Uterus (tissue), 4 donors: Measurements from ENCODE around the gene ABT1. TPM values are rescaled to one million over a fixed set of nuclear protein-coding genes. Genes with fewer than 3 reads are reported as not detected.

Experiments used
- DNase-seq, 2 donors: peaks; one replicate each; pipeline ENCODE4 v3.0.0-alpha.2; 2019 to 2020
- H3K27ac ChIP-seq, 2 donors: fragments of 200-600 bp; sonication (generic); 1 replicate in 1 of 2; 2 replicates in 1 of 2; pipeline ENCODE4 v1.5.1; 2016 to 2018
- H3K27me3 ChIP-seq, 2 donors: fragments of 200-600 bp; sonication (generic); one replicate each; pipeline ENCODE4 v1.5.1; 2018 to 2019; ENCODE audit warnings: control low read depth in 1 of 2
- H3K36me3 ChIP-seq, 2 donors: fragments of 200-600 bp; sonication (generic); one replicate each; pipeline ENCODE4 v1.5.1; 2019; ENCODE audit warnings: control low read depth in 1 of 2
- H3K4me1 ChIP-seq, 2 donors: fragments of 200-600 bp; sonication (generic); one replicate each; pipeline ENCODE4 v1.5.1; 2018 to 2019; ENCODE audit warnings: control low read depth in 1 of 2
- H3K4me3 ChIP-seq, 2 donors: fragments of 200-600 bp; sonication (generic); 1 replicate in 1 of 2; 2 replicates in 1 of 2; pipeline ENCODE4 v1.5.1; 2018 to 2019; ENCODE audit warnings: mild to moderate bottlenecking in 1 of 2
- H3K9me3 ChIP-seq, 2 donors: fragments of 200-600 bp; sonication (generic); one replicate each; pipeline ENCODE4 v1.5.1; 2019; ENCODE audit warnings: control low read depth in 1 of 2
- POLR2A ChIP-seq, 2 donors: fragments of 450-650 bp; IDR thresholded peaks; one replicate each; pipeline ENCODE4 v1.6.1; 2016; ENCODE audit warnings: antibody characterized with exemption in 2 of 2, mild to moderate bottlenecking in 1 of 2, moderate library complexity in 1 of 2
- intact Hi-C: fragments of 100-400 bp; cut with DNase I; formaldehyde crosslinking; loops from one replicate; pipeline ENCODE4 v1.15.1; 2023; ENCODE audit warnings: low total_unique reads
- total RNA-seq, 4 donors: library from RNA; depleted of rRNA in 3 of 4; stranded (reverse); fragments of >200 nt in 3 of 4; gene quantifications; one replicate each; pipeline versions ENCODE4 v1.1.0 to v1.2.4, GENCODE V29; 2014 to 2023
- TF ChIP-seq, protein P1 (sequence below), 4 experiments: fragments of 200-600 bp in 2 of 4; fragments of 450-650 bp in 2 of 4; sonication (generic) in 2 of 4; IDR thresholded peaks; one replicate each; pipeline ENCODE4 v1.5.1; 2016 to 2019; ENCODE audit warnings: antibody characterized with exemption in 4 of 4, mild to moderate bottlenecking in 2 of 4, moderate library complexity in 1 of 4
- donor health status: DM: yes; HTN: yes; CAD: no.

ABT1 gene
- total RNA-seq, 4 donors from 2014 or later, result 10.5 to 18.7 (median 16.1) TPM

DNA sequence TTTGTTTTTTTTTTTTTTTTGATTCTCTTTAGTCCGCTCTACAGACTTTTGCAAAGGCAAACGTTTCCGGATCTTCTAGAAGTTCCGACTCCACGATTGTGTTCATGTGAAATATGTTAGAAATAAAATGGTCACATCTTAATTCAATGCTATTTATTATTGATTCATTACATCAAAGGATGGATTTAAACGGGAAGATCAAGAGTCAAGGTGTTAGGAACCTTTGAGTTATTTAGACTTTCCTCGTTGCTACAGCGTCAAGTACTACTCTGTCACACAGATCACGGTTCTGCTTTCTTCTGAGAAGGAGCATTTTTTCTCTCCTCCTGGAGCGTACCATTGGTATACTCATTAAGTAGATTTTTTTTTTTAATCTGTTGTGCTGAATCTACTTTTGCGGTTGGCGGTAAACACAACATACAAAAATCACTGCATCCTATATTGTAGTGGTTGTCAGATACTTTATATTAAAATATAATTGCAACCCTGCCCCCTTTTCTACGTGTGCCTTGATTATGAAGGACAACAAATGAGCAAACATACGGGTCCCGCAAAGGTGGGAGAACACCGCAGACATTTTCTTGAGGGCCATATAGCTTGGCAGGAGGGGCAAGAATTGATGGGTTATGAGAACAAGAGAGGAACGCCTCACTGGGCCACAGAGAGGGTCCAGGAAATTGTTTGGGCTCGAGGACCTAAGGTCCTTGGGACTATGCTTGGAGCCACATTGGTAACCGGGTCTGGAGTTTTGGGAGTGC lies 41.1 kb upstream of the ABT1 start:
- intact Hi-C loops, result no loop called here
- no peak for DNase-seq
- Histone ChIP-seq H3K4me3 (peak overlapping the region; percentile 1 to 52), H3K36me3 (no peaks in the 10 kb centered on the region), H3K9me3 (no peaks in the 10 kb centered on the region), H3K27me3 (no peaks in the 10 kb centered on the region), H3K27ac (peak overlapping the region; percentile 92 to 97), H3K4me1 (no peaks in the 10 kb centered on the region)
- TF ChIP-seq, protein P1, sequence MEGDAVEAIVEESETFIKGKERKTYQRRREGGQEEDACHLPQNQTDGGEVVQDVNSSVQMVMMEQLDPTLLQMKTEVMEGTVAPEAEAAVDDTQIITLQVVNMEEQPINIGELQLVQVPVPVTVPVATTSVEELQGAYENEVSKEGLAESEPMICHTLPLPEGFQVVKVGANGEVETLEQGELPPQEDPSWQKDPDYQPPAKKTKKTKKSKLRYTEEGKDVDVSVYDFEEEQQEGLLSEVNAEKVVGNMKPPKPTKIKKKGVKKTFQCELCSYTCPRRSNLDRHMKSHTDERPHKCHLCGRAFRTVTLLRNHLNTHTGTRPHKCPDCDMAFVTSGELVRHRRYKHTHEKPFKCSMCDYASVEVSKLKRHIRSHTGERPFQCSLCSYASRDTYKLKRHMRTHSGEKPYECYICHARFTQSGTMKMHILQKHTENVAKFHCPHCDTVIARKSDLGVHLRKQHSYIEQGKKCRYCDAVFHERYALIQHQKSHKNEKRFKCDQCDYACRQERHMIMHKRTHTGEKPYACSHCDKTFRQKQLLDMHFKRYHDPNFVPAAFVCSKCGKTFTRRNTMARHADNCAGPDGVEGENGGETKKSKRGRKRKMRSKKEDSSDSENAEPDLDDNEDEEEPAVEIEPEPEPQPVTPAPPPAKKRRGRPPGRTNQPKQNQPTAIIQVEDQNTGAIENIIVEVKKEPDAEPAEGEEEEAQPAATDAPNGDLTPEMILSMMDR (IDR thresholded peaks at IDR 0.05), result no peak
- TF ChIP-seq POLR2A (IDR thresholded peaks at IDR 0.05), result no peak

DNA sequence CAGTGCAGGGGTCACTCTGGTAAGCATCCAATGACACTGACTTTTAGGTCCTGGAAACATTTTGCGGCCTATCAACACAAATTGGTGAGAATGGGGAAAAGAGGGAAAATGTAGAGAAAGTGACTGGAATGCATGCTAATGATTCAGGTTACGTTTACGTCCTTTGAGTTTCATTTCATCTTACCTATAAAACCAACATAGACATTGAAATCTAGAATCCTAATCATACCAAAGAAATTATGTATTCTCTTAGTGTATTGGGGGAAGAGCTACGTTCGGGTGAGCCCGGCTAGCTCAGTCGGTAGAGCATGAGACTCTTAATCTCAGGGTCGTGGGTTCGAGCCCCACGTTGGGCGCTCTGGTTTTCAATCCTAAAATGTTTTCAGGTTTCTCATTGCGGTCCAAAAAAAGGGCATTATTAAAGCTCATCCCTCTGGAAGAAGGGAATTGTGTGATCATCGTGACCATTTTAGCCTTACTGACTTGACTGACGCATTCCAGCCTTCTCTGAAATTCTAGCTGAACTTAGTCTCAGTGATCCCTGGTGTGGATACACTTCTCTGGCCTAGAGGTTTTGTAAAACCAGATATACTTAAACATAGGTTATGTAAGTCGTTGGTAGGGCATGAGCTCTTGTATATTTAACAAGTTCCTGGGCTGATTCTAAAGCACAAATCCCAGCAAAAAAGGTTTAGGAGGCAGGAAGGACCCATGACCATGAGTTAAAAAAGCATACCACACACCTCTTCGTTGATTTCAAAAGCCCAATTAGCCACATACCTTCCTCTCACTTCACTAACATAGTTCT lies 40.3 kb upstream of the ABT1 start:
- intact Hi-C loops, result no loop called here
- no peaks in the 10 kb centered on the region for H3K27me3 ChIP-seq
- DNase-seq, result peak; percentile 65 to 71
- no peaks in the 10 kb centered on the region for H3K9me3 ChIP-seq
- H3K36me3 ChIP-seq, result no peaks in the 10 kb centered on the region
- TF ChIP-seq, protein P1 (IDR thresholded peaks at IDR 0.05), result no peak
- no peak for TF ChIP-seq POLR2A (IDR thresholded peaks at IDR 0.05)
- H3K27ac ChIP-seq, result peak overlapping the region in 1 of 2 donors; percentile 92
- no peak overlapping the region for H3K4me3 ChIP-seq
- H3K4me1 ChIP-seq, result no peaks in the 10 kb centered on the region

DNA sequence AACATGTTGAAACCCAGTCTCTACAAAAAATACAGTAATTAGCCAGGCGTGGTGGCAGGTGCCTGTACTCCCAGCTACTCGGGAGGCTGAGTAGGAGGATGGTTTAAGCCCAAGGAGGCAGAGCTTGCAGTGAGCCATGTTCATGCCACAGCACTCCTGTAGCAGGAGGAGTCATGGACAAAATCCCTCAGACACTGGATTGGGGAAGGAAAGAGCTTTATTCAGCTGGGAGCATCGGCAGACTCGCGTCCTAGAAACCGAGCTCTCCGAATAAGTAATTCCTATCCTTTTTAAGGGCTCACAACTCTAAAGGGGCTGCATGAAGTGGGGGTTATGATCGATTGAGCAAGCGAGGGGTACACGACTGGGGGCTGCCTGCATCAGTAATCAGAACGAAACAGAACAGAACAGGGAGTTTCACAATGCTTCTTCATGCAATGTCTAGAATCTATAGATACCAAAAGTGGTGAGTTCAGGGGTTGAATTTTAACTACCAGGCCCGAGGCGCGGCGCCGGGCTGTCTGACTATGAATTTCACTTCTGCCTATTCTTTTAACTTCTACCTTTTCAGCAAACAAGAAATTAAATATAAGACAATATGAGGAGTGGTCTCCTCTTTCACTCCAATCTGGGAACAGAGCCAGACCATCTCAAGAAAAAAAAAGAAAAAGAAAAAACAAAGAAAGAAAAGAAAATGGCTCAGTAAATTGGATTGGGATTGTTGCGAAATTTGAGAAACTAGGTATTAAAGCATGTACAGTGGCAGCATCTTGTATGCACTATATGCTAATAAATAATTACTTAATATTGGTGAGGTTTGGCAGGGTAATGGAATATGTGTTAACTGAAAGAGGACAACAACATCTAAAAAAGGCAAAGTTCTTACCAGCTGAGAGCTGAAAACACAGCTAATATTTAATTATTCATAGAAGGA lies 35.0 kb upstream of the ABT1 start:
- Histone ChIP-seq H3K36me3 (no peaks in the 10 kb centered on the region), H3K27me3 (no peaks in the 10 kb centered on the region), H3K27ac (no peak overlapping the region), H3K4me1 (no peaks in the 10 kb centered on the region), H3K9me3 (no peaks in the 10 kb centered on the region), H3K4me3 (no peak overlapping the region)
- intact Hi-C loops, result no loop called here
- DNase-seq, result no peak
- TF ChIP-seq, protein P1 (IDR thresholded peaks at IDR 0.05), result no peak
- TF ChIP-seq POLR2A (IDR thresholded peaks at IDR 0.05), result no peak

DNA sequence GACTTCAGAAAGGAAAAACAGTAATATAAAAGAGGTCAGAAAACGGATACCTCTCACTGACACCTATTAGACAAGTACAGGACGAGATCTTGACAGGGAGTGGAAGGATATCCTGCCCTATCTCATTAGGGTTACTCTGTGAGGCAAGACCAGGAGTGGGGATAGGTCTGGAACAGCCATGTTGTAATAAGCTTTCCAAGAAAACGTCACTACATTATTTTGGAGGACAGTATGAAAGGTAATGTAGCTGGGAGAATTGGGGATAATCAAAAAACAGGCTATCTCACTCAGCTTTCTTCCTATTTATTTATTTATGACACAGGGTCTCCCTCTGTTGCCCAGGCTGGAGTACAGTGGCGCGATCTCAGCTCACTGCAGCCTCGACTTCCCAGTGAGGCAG lies 33.3 kb upstream of the ABT1 start:
- H3K36me3 ChIP-seq, result no peaks in the 10 kb centered on the region
- no peaks in the 10 kb centered on the region for H3K4me1 ChIP-seq
- no peak for TF ChIP-seq POLR2A (IDR thresholded peaks at IDR 0.05)
- TF ChIP-seq, protein P1 (IDR thresholded peaks at IDR 0.05), result no peak
- H3K27me3 ChIP-seq, result no peaks in the 10 kb centered on the region
- DNase-seq, result no peak
- H3K9me3 ChIP-seq, result no peaks in the 10 kb centered on the region
- H3K27ac ChIP-seq, result no peak overlapping the region
- intact Hi-C loops, result no loop called here
- H3K4me3 ChIP-seq, result no peak overlapping the region
